ENCODE results near the gene ANLN.
A peak's percentile ranks its signal among the peaks of the same experiment; 100 is the strongest.

ANLN gene

DNA sequence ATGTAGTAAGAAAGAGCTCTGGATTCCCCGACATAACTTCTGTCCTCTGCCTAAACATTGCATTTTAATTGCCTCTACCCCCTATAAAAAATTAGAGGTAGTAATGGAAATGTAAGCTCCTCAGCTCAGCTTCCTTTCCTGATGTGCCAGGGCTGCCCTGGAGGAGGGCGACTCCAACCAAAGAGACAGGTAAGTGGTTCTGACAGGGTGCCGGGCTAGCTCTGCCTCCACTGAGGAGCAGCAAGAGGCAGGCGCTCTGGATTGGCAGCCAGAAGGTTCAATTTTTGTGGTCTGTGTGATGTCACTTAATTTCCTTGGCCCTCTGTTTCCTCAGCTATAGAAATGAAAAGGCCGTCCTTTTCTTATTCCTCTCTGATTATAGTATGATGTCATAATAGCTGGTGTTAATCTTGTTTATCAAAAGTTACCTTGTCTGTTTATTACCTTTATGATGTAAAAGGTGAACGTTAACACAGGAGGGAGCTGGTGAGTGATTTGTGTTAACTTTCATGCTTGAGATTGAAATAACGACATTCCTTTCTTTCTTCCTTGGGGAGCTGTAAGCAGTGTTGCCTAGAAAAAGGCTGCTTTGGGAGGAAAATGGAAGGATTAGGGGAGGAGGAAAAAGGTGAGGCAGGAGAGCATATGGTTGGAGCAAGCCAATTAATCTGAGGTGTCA lies 51.8 kb downstream of the ANLN start:
- no peak for DNase-seq (ENCODE audit: low read depth, low spot score)
- H3K4me3 ChIP-seq (ENCODE audit: low read depth, low read length): no peak overlapping the region
- TF ChIP-seq, protein P1, sequence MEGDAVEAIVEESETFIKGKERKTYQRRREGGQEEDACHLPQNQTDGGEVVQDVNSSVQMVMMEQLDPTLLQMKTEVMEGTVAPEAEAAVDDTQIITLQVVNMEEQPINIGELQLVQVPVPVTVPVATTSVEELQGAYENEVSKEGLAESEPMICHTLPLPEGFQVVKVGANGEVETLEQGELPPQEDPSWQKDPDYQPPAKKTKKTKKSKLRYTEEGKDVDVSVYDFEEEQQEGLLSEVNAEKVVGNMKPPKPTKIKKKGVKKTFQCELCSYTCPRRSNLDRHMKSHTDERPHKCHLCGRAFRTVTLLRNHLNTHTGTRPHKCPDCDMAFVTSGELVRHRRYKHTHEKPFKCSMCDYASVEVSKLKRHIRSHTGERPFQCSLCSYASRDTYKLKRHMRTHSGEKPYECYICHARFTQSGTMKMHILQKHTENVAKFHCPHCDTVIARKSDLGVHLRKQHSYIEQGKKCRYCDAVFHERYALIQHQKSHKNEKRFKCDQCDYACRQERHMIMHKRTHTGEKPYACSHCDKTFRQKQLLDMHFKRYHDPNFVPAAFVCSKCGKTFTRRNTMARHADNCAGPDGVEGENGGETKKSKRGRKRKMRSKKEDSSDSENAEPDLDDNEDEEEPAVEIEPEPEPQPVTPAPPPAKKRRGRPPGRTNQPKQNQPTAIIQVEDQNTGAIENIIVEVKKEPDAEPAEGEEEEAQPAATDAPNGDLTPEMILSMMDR (IDR thresholded peaks at IDR 0.05; ENCODE audit: low read depth, low read length): no peak
- in situ Hi-C loops (cut with HindIII; ENCODE audit: low sequenced_read_pairs): no loop called here

DNA sequence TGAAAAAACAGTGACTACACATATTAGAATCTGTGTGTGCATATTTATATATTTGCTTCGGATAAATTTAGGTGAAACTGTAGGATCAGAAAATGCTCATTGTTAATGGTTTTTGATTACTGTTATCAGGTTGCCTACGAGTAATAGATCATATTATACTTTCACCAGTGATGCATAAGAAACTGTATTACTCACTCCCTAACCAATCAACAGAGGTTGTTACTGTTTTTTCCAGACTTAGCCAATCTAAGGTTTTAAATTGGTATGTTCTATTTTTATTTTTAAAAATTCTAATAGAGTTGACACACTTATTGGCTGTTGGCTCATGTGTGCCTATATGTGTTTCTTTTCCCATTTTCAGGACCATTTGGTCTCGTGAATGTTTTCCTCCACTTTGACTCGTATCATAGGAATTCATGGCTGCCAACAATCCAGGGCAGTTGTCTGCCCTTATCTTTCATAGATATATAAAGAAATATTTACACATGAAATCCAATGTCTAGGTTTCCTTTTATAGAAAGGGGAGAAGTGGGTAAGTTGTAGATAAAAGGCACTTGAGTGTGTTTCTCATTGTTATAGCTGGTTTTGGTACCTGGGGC lies 59.2 kb downstream of the ANLN start:
- DNase-seq (ENCODE audit: low read depth, low spot score): peak; percentile 39
- no peak overlapping the region for H3K4me3 ChIP-seq (ENCODE audit: low read depth, low read length)
- TF ChIP-seq, protein P1 (IDR thresholded peaks at IDR 0.05; ENCODE audit: low read depth, low read length): no peak
- in situ Hi-C loops (cut with HindIII; ENCODE audit: low sequenced_read_pairs): no loop called here

DNA sequence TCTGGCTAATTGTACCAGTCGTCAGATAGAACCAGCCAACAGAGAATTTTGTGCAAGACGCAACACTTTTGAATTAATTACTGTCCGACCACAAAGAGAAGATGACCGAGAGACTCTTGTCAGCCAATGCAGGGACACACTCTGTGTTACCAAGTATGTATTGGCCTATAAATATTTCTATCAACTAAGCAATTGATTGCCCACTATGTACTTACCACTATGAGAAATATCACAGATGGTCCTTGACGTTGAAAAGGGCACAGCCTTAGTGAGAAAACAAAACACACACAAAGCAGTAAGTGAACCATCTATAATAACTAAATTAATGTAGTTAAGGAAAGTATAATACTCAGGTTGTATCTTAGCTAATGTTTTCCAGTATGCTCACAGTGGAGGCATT lies 60.0 kb downstream of the ANLN start:
- no peak for DNase-seq (ENCODE audit: low read depth, low spot score)
- in situ Hi-C loops (cut with HindIII; ENCODE audit: low sequenced_read_pairs): no loop called here
- no peak overlapping the region for H3K4me3 ChIP-seq (ENCODE audit: low read depth, low read length)
- TF ChIP-seq, protein P1 (IDR thresholded peaks at IDR 0.05; ENCODE audit: low read depth, low read length): no peak

DNA sequence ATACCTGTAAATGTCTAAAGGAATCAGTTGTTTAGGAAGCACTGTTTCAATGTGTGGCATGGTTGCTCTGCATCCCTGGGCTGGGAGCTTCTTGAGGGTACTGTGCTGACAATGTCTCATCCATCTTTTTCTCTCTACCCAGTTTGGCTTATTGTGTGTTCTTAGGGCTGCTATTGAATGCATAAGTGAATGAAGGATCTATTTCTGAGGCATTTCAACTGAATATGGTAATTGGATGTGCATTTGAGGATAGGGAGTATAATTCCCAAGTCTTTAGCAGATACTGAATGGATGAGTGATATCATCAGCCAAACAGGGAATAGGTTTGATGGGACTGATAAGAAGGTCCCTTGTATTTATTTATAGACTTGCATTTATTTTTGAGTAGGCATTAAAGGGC lies 64.1 kb downstream of the ANLN start:
- in situ Hi-C loops (cut with HindIII; ENCODE audit: low sequenced_read_pairs): no loop called here
- TF ChIP-seq, protein P1 (IDR thresholded peaks at IDR 0.05; ENCODE audit: low read depth, low read length): no peak
- no peak overlapping the region for H3K4me3 ChIP-seq (ENCODE audit: low read depth, low read length)
- DNase-seq (ENCODE audit: low read depth, low spot score): no peak

DNA sequence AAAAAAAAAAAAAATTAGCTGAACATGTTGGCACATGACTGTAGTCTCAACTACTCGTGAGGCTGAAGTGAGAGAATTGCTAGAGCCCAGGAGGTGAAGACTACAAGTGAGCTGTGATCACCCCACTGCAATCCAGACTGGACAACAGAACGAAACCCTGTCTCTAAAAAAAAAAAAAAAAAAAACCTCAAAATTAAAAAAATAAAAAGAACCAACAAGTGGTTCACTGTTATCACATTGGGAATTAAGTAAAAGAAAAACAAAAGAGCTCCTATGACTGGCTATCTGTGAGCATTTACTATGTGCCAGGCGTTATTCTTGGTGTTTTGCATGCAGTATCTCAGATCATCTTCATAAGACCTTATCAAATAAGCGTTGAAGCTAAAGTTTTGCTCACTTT lies 66.0 kb downstream of the ANLN start:
- TF ChIP-seq, protein P1 (IDR thresholded peaks at IDR 0.05; ENCODE audit: low read depth, low read length): no peak
- in situ Hi-C loops (cut with HindIII; ENCODE audit: low sequenced_read_pairs): no loop called here

DNA sequence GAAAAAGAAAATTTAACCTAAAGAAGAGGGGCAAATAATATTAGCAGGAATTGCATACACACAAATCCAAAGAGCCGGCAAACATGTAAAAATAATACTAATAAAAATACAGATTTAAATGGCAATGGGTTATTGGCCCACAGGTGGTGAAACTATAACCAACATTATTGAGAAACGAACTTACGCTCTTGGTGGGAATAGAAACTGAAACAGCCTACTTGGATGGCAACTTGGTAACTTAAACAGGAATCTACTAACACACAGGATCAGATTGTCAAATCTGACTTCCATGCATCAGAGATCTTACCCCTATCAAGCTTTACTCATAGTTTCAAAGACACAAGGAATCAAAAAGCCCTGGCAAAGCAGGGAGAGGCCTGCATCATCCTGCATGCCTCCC lies 66.5 kb downstream of the ANLN start:
- no peak overlapping the region for H3K4me3 ChIP-seq (ENCODE audit: low read depth, low read length)
- in situ Hi-C loops (cut with HindIII; ENCODE audit: low sequenced_read_pairs): no loop called here
- DNase-seq (ENCODE audit: low read depth, low spot score): no peak
- TF ChIP-seq, protein P1 (IDR thresholded peaks at IDR 0.05; ENCODE audit: low read depth, low read length): no peak

More for the DNA sequence above, 66.0 kb downstream of the ANLN start:
- H3K4me3 ChIP-seq (ENCODE audit: low read depth, low read length): no peak overlapping the region
- no peak for DNase-seq (ENCODE audit: low read depth, low spot score)
